Natural killer cell (primary cell): ENCODE data around the gene ZNF664. TPM values are rescaled to one million over a fixed set of nuclear protein-coding genes. Genes with fewer than 3 reads are reported as not detected.

ENCODE experiments used
- ATAC-seq, 3 donors: fragments of 150-1000 bp in 2 of 3; fragments of 200-7000 bp in 1 of 3; cut with Tn5 transposase; 1 replicate in 1 of 3; 2 replicates in 2 of 3; pipeline ENCODE4 v1.10.0; 2021; ENCODE audit warnings: mild to moderate bottlenecking in 2 of 3, moderate library complexity in 2 of 3
- DNase-seq, 2 donors: peaks; one replicate each; pipeline versions ENCODE4 v3.0.0 to v3.0.0-alpha.2; 2013 to 2021; ENCODE audit warnings: mixed read lengths in 1 of 2
- H3K27ac ChIP-seq: one replicate; pipeline ENCODE4 v1.5.1; 2013; ENCODE audit warnings: mild to moderate bottlenecking, low read length
- H3K27me3 ChIP-seq: one replicate; pipeline ENCODE4 v1.6.1; 2013; ENCODE audit warnings: low read length; ENCODE audit not compliant: control insufficient read depth, insufficient read depth
- H3K36me3 ChIP-seq: one replicate; pipeline ENCODE4 v1.6.1; 2013; ENCODE audit warnings: low read length; ENCODE audit not compliant: control insufficient read depth, insufficient read depth
- H3K4me1 ChIP-seq: one replicate; pipeline ENCODE4 v1.6.1; 2013; ENCODE audit warnings: low read length; ENCODE audit not compliant: control insufficient read depth, insufficient read depth
- H3K4me3 ChIP-seq: one replicate; pipeline ENCODE4 v1.5.1; 2013; ENCODE audit warnings: low read length
- H3K9me3 ChIP-seq: one replicate; pipeline ENCODE4 v1.6.1; 2013; ENCODE audit warnings: low read length; ENCODE audit not compliant: control insufficient read depth, insufficient read depth
- H3K27ac Mint-ChIP-seq, 2 donors: one replicate each; pipeline ENCODE4 v1.8.0; 2022; ENCODE audit warnings: mild to moderate bottlenecking in 2 of 2, mixed read lengths in 2 of 2, moderate library complexity in 1 of 2
- H3K27me3 Mint-ChIP-seq, 2 donors: one replicate each; pipeline ENCODE4 v1.8.0; 2022; ENCODE audit warnings: low read depth in 2 of 2, mixed read lengths in 2 of 2
- H3K36me3 Mint-ChIP-seq: one replicate; pipeline ENCODE4 v1.8.0; 2022; ENCODE audit warnings: mixed read lengths
- H3K4me1 Mint-ChIP-seq, 2 donors: one replicate each; pipeline ENCODE4 v1.8.0; 2022; ENCODE audit warnings: mixed read lengths in 2 of 2
- H3K4me3 Mint-ChIP-seq: one replicate; pipeline ENCODE4 v1.8.0; 2022; ENCODE audit warnings: mild to moderate bottlenecking, moderate library complexity, mixed read lengths
- H3K9me3 Mint-ChIP-seq, 2 donors: one replicate each; pipeline ENCODE4 v1.8.0; 2022; ENCODE audit warnings: mixed read lengths in 2 of 2
- CTCF ChIP-seq: fragments of 200-600 bp; IDR thresholded peaks from one replicate; pipeline ENCODE4 v1.8.0; 2022; ENCODE audit warnings: antibody characterized with exemption
- WGBS: methylation state at CpG from one replicate; pipeline ENCODE4 v1.1.7; 2013; ENCODE audit warnings: missing lambda C conversion rate; ENCODE audit not compliant: insufficient coverage; 5-methylcytosine and 5-hydroxymethylcytosine counted together
- intact Hi-C: fragments of 100-400 bp; cut with micrococcal nuclease; formaldehyde crosslinking; loops from one replicate; pipeline ENCODE4 v1.14.2; 2022
- total RNA-seq, 4 donors: library from RNA; stranded (reverse); fragments of 120-200 nt in 1 of 4; gene quantifications; one replicate each; pipeline versions ENCODE4 v1.2.3 to v1.2.4, GENCODE V29; 2013 to 2022

The ZNF664 gene
- total RNA-seq, 3 donors from 2014 or later (not counting 1 experiment from before 2014, with no cell fraction given), result 36.0 to 47.3 (median 46.9) TPM

DNA sequence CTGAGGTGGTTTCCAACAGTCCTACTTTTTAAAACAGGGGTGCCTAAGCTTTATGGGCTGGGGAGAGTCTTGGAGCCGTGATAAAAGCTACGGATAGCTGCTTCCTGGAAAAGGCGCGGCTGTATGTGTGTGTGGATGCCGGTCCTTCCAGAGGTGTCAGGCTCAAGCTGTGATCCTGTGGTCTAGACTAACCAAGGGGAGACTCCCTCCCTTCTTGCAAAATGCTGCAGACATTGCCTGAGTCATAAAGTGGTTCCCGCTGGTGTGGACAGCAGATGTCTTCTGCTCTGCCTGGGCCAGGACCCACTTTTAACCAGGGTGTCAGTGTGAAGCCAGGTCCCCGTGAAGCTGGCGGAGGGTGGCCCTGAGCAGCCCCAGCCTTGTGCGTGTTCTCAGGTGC is 38.2 kb upstream of the ZNF664 start:
- no peak for TF ChIP-seq CTCF
- peaks cover 59 to 69% of the 10 kb centered on the region in 2 donors for H3K4me1 Mint-ChIP-seq
- H3K4me3 Mint-ChIP-seq, result peak overlapping the region; percentile 74
- Histone ChIP-seq H3K4me1 (peaks cover 62% of the 10 kb centered on the region), H3K4me3 (no peak overlapping the region), H3K9me3 (no peaks in the 10 kb centered on the region), H3K36me3 (peaks cover 3% of the 10 kb centered on the region), H3K27me3 (no peaks in the 10 kb centered on the region), H3K27ac (peak overlapping the region; percentile 44)
- no peaks in the 10 kb centered on the region for H3K9me3 Mint-ChIP-seq
- ATAC-seq, result peak; percentile 60 to 69 (median 64)
- H3K36me3 Mint-ChIP-seq, result no peaks in the 10 kb centered on the region
- peak; percentile 22 to 40 for DNase-seq
- peak overlapping the region; percentile 77 to 78 for H3K27ac Mint-ChIP-seq
- WGBS, result 43% methylated on average over 9 of the region's 9 CpGs
- intact Hi-C loops, result loop anchor here (2.0 to 10.0 kb wide), 3 partner anchors 18 to 490 kb away; partner anchors contain the start of genes CCDC92 and ZNF664
- no peaks in the 10 kb centered on the region for H3K27me3 Mint-ChIP-seq

DNA sequence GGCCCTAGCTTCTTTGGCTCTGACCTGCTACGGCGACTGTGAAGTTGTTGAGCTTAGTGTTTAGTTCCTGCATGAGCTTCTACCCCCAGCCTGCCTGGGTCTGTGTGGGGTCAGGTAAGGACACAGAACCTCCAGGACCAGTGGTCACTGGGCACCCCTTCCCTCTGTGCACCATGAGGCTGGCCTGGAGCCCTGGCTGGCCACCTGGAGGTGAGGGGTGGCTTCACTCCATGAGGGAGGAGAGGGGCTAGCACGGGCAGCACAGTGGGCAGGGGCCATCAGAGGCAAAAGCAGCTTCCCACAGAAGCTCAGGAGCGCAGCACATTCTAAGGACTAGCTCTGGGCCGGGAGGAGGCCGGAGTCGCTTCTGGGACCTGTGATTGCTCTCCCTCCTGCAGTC is 37.1 kb upstream of the ZNF664 start:
- Mint-ChIP-seq H3K4me3 (peak overlapping the region; percentile 80), H3K36me3 (no peaks in the 10 kb centered on the region), H3K27ac (peak overlapping the region; percentile 76 to 95), H3K9me3 (no peaks in the 10 kb centered on the region), H3K27me3 (no peaks in the 10 kb centered on the region), H3K4me1 (peaks cover 66 to 73% of the 10 kb centered on the region in 2 donors)
- Histone ChIP-seq H3K4me1 (peaks cover 62% of the 10 kb centered on the region), H3K4me3 (no peak overlapping the region), H3K9me3 (no peaks in the 10 kb centered on the region), H3K36me3 (peaks cover 8% of the 10 kb centered on the region), H3K27me3 (no peaks in the 10 kb centered on the region), H3K27ac (no peak overlapping the region)
- DNase-seq (no peak), ATAC-seq (no peak)
- TF ChIP-seq CTCF, result no peak
- intact Hi-C loops, result loop anchor here (2.0 to 10.0 kb wide), 3 partner anchors 19 to 489 kb away; partner anchors contain the start of genes CCDC92 and ZNF664
- 98% methylated on average over 7 of the region's 7 CpGs for WGBS

GRCh38 chr12:123936471-123936870 is 36.5 kb upstream of the ZNF664 start:
- DNase-seq (no peak), ATAC-seq (no peak)
- Mint-ChIP-seq H3K4me1 (peaks cover 66 to 73% of the 10 kb centered on the region in 2 donors), H3K36me3 (peaks cover 3% of the 10 kb centered on the region), H3K9me3 (no peaks in the 10 kb centered on the region), H3K27me3 (no peaks in the 10 kb centered on the region), H3K27ac (peak overlapping the region; percentile 76 to 95), H3K4me3 (peak overlapping the region; percentile 80)
- H3K36me3 ChIP-seq, result peaks cover 8% of the 10 kb centered on the region
- no peak overlapping the region for H3K4me3 ChIP-seq
- H3K9me3 ChIP-seq, result no peaks in the 10 kb centered on the region
- TF ChIP-seq CTCF, result no peak
- 98% methylated on average over 18 of the region's 18 CpGs for WGBS
- intact Hi-C loops, result loop anchor here (5.0 to 10.0 kb wide), 2 partner anchors 36 to 488 kb away; partner anchors contain the start of genes CCDC92 and ZNF664
- no peak overlapping the region for H3K27ac ChIP-seq
- peaks cover 62% of the 10 kb centered on the region for H3K4me1 ChIP-seq
- H3K27me3 ChIP-seq, result no peaks in the 10 kb centered on the region
